HepG2 (cell line): ENCODE measurements around the gene SNX30. TPM values are rescaled to one million over a fixed set of nuclear protein-coding genes. Genes with fewer than 3 reads are reported as not detected.

Experiments used
- ATAC-seq: fragments of 200-7000 bp; cut with Tn5 transposase; 3 replicates; pipeline ENCODE4 v1.9.1; 2020; ENCODE audit warnings: mild to moderate bottlenecking, moderate library complexity
- BruUV-seq: library from RNA; stranded (reverse); fragments of 400-500 nt; replicated peaks from 2 replicates; lab custom pipeline; 2021; lab: Mats Ljungman, UMichigan
- CTCF ChIA-PET: fragments of 300-600 bp; formaldehyde crosslinking; extraction: SDS; loops from one replicate; lab custom pipeline; 2021; ENCODE audit warnings: low total read pairs, inconsistent platforms, low intra/inter-chr PET ratio; lab: Yijun Ruan, JAX
- POLR2A ChIA-PET: fragments of 350-600 bp; sonication (Branson Sonifier 250); formaldehyde crosslinking; loops from one replicate; lab custom pipeline; 2020; ENCODE audit warnings: antibody characterized with exemption, inconsistent platforms; lab: Yijun Ruan, JAX
- DNase-seq: peaks from one replicate; pipeline ENCODE4 v3.0.0-alpha.2; 2015; ENCODE audit warnings: low spot score
- FAIRE-seq: peaks from 3 replicates; lab custom pipeline; 2011; peaks lifted over from hg19 to GRCh38; lab: Jason Lieb, UNC
- H2AFZ ChIP-seq: one replicate; pipeline ENCODE4 v1.6.1; 2011; ENCODE audit warnings: low read length, inconsistent platforms
- H3K27ac ChIP-seq: fragments of 300-600 bp; 3 replicates; pipeline ENCODE4 v1.8.0; 2011; ENCODE audit warnings: mixed run types, mild to moderate bottlenecking, mixed read lengths, low read length, inconsistent platforms; ENCODE audit not compliant: insufficient read depth; ENCODE audit errors: extremely low read length
- H3K27me3 ChIP-seq, 2 experiments: fragments of 200-600 bp in 1 of 2; 2 replicates in 1 of 2; 3 replicates in 1 of 2; pipeline versions ENCODE4 v1.6.0 to v1.8.0; 2011; ENCODE audit warnings: low read length in 2 of 2, mild to moderate bottlenecking in 2 of 2, moderate library complexity in 2 of 2, inconsistent platforms in 1 of 2; ENCODE audit not compliant: insufficient read depth in 2 of 2, control insufficient read depth in 1 of 2
- H3K36me3 ChIP-seq, 2 experiments: fragments of 200-600 bp in 1 of 2; replicated peaks in 1 of 2; 2 replicates in 1 of 2; 3 replicates in 1 of 2; pipeline versions ENCODE4 v1.5.1 to v1.8.0; 2011; ENCODE audit warnings: low read length in 2 of 2, inconsistent platforms in 1 of 2; ENCODE audit not compliant: insufficient read depth in 2 of 2, control insufficient read depth in 1 of 2
- H3K4me1 ChIP-seq: 2 replicates; pipeline ENCODE4 v1.5.1; 2012; ENCODE audit warnings: low read length, inconsistent platforms; ENCODE audit not compliant: insufficient read depth
- H3K4me2 ChIP-seq: 2 replicates; pipeline ENCODE4 v1.6.0; 2011; ENCODE audit warnings: low read depth, low read length, inconsistent platforms
- H3K4me3 ChIP-seq, 3 experiments: fragments of 200-600 bp in 1 of 3; sonication (generic), shearing (Covaris generic) in 1 of 3; replicated peaks in 1 of 3; 2 replicates each; pipeline ENCODE4 v1.5.1; 2011 to 2016; ENCODE audit warnings: low read length in 3 of 3, inconsistent platforms in 2 of 3, low read depth in 2 of 3, mild to moderate bottlenecking in 2 of 3, control low read depth in 1 of 3, mixed read lengths in 1 of 3; ENCODE audit not compliant: insufficient read depth in 1 of 3
- H3K79me2 ChIP-seq: one replicate; pipeline ENCODE4 v1.6.1; 2011; ENCODE audit warnings: low read length, inconsistent platforms; ENCODE audit not compliant: insufficient read depth
- H3K9ac ChIP-seq: 2 replicates; pipeline ENCODE4 v1.6.0; 2011; ENCODE audit warnings: mild to moderate bottlenecking, low read depth, low read length, inconsistent platforms; ENCODE audit not compliant: insufficient read depth
- H3K9me3 ChIP-seq: 2 replicates; pipeline ENCODE4 v1.5.1; 2012; ENCODE audit warnings: mild to moderate bottlenecking, low read length
- H4K20me1 ChIP-seq: 2 replicates; pipeline ENCODE4 v1.6.0; 2011; ENCODE audit warnings: inconsistent platforms, mild to moderate bottlenecking, low read length, moderate library complexity; ENCODE audit not compliant: insufficient read depth
- BATF2 ChIP-seq: sonication (generic); formaldehyde crosslinking; IDR thresholded peaks from 2 replicates; pipeline ENCODE4 v1.8.0; 2022; ENCODE audit warnings: mild to moderate bottlenecking, missing genetic modification reagents, moderate library complexity
- CEBPG ChIP-seq: IDR thresholded peaks from 2 replicates; pipeline ENCODE4 v1.6.1; 2016
- CENPX ChIP-seq: sonication (generic); formaldehyde crosslinking; IDR thresholded peaks from 2 replicates; pipeline ENCODE4 v1.9.0; 2021; ENCODE audit warnings: mild to moderate bottlenecking, missing genetic modification reagents, moderate library complexity
- GLMP ChIP-seq: sonication (generic); formaldehyde crosslinking; IDR thresholded peaks from 2 replicates; pipeline ENCODE4 v1.9.0; 2021; ENCODE audit warnings: missing genetic modification reagents, mild to moderate bottlenecking, borderline replicate concordance
- GMEB1 ChIP-seq: sonication (generic); formaldehyde crosslinking; IDR thresholded peaks from 2 replicates; pipeline ENCODE4 v1.5.1; 2020; ENCODE audit warnings: missing genetic modification reagents, mild to moderate bottlenecking, borderline replicate concordance
- HDAC2 ChIP-seq: sonication (generic); formaldehyde crosslinking; IDR thresholded peaks from 2 replicates; pipeline ENCODE4 v1.4.0; 2020; ENCODE audit warnings: missing genetic modification reagents
- KLF13 ChIP-seq: sonication (generic); formaldehyde crosslinking; IDR thresholded peaks from 2 replicates; pipeline ENCODE4 v1.4.0; 2020; ENCODE audit warnings: mild to moderate bottlenecking, missing genetic modification reagents
- MTF2 ChIP-seq: sonication (generic); formaldehyde crosslinking; IDR thresholded peaks from 2 replicates; pipeline ENCODE4 v1.5.0; 2020; ENCODE audit warnings: missing genetic modification reagents, borderline replicate concordance
- NR2F6 ChIP-seq, 2 experiments: IDR thresholded peaks; 2 replicates each; pipeline ENCODE4 v1.6.1; 2016; ENCODE audit warnings: antibody characterized with exemption in 1 of 2, mild to moderate bottlenecking in 1 of 2
- SOX5 ChIP-seq: IDR thresholded peaks from 2 replicates; pipeline ENCODE4 v1.6.1; 2016; ENCODE audit warnings: borderline replicate concordance
- TFAP4 ChIP-seq: sonication (generic); IDR thresholded peaks from 2 replicates; pipeline ENCODE4 v1.6.1; 2016; ENCODE audit warnings: low read depth, borderline replicate concordance
- TOE1 ChIP-seq: sonication (generic); formaldehyde crosslinking; IDR thresholded peaks from 2 replicates; pipeline ENCODE4 v1.4.0; 2020; ENCODE audit warnings: mild to moderate bottlenecking, missing genetic modification reagents
- ZNF225 ChIP-seq: sonication (generic); formaldehyde crosslinking; IDR thresholded peaks from 2 replicates; pipeline ENCODE4 v1.4.0; 2020; ENCODE audit warnings: mild to moderate bottlenecking, missing genetic modification reagents
- ZNF253 ChIP-seq: sonication (generic); formaldehyde crosslinking; IDR thresholded peaks from 2 replicates; pipeline ENCODE4 v1.8.0; 2022; ENCODE audit warnings: mild to moderate bottlenecking, missing genetic modification reagents, borderline replicate concordance
- ZNF382 ChIP-seq: sonication (generic); formaldehyde crosslinking; IDR thresholded peaks from 2 replicates; pipeline ENCODE4 v1.5.0; 2020; ENCODE audit warnings: missing genetic modification reagents, mild to moderate bottlenecking, borderline replicate concordance
- ZNF451 ChIP-seq: sonication (generic); formaldehyde crosslinking; IDR thresholded peaks from 2 replicates; pipeline ENCODE4 v1.5.0; 2020; ENCODE audit warnings: mild to moderate bottlenecking, missing genetic modification reagents
- ZNF549 ChIP-seq: sonication (generic); formaldehyde crosslinking; IDR thresholded peaks from 2 replicates; pipeline ENCODE4 v1.5.0; 2020; ENCODE audit warnings: missing genetic modification reagents
- ZNF605 ChIP-seq: sonication (generic); formaldehyde crosslinking; IDR thresholded peaks from 2 replicates; pipeline ENCODE4 v1.8.0; 2022; ENCODE audit warnings: mild to moderate bottlenecking, missing genetic modification reagents
- whole genome bisulfite sequencing: methylation state at CpG from one replicate; pipeline ENCODE4 v1.1.6; 2017; ENCODE audit warnings: low lambda C conversion rate; 5-methylcytosine and 5-hydroxymethylcytosine counted together
- in situ Hi-C: cut with HindIII; loops from 2 replicates; pipeline ENCODE4 v1.10.0; 2017; ENCODE audit warnings: low pct_unique_long_range_greater_than_20kb; ENCODE audit not compliant: extremely low pct_ligation_motif_present
- intact Hi-C: fragments of 100-400 bp; cut with micrococcal nuclease; formaldehyde crosslinking; loops from one replicate; pipeline ENCODE4 v1.10.0; 2022; ENCODE audit not compliant: unreplicated experiment
- polyA plus RNA-seq, 8 experiments: library from polyadenylated mRNA; depleted of rRNA in 3 of 8; stranded (reverse) in 7 of 8; unstranded in 1 of 8; fragments of >200 nt; fragmentation: Illumina TruSeq in 4 of 8; extraction: Trizol in 4 of 8; gene quantifications; 2 replicates each; pipeline versions ENCODE4 v1.2.1 to v1.2.3, GENCODE V29; 2011 to 2016; ENCODE audit warnings: low read depth in 4 of 8, missing spikeins in 1 of 8, mixed read lengths in 1 of 8; ENCODE audit not compliant: insufficient read depth in 1 of 8
- total RNA-seq, 5 experiments: library from RNA; depleted of rRNA; stranded (reverse); fragments of >200 nt; fragmentation: Illumina TruSeq; extraction: Trizol; gene quantifications; 2 replicates each; pipeline ENCODE4 v1.2.3, GENCODE V29; 2016; ENCODE audit warnings: low read depth in 1 of 5

SNX30 gene
- total and polyA plus RNA-seq, 2 of the 13 experiments (the other 11 are each of a cell fraction or from before 2014, with no cell fraction given) = 4.4 to 12.4 TPM

- intact Hi-C loops = no loop called here
- CTCF ChIA-PET = no interaction called here
- no peak for FAIRE-seq
- TF ChIP-seq ZNF451 (CRISPR knock-in tag) (no peak), HDAC2 (CRISPR knock-in tag) (no peak), BATF2 (no peak), CEBPG (CRISPR knock-in tag) (no peak), NR2F6 (IDR thresholded peaks at IDR 0.05) (no peak), NR2F6 (CRISPR knock-in tag; IDR thresholded peaks at IDR 0.05) (no peak), MTF2 (CRISPR knock-in tag) (no peak), ZNF382 (CRISPR knock-in tag) (no peak), GLMP (CRISPR knock-in tag) (no peak), TFAP4 (no peak), GMEB1 (CRISPR knock-in tag) (no peak), SOX5 (CRISPR knock-in tag) (no peak), TOE1 (CRISPR knock-in tag) (no peak), ZNF605 (CRISPR knock-in tag) (no peak), ZNF225 (CRISPR knock-in tag) (no peak), CENPX (CRISPR knock-in tag) (no peak), KLF13 (no peak), ZNF549 (CRISPR knock-in tag) (no peak), ZNF253 (CRISPR knock-in tag) (no peak)
Observed at GRCh38 chr9:112839331-112839730, 88.8 kb downstream of the SNX30 start.

More at GRCh38 chr9:112839331-112839730, 88.8 kb downstream of the SNX30 start:
- no peak overlapping the region for H3K9ac ChIP-seq
- H3K27me3 ChIP-seq = no peaks in the 10 kb centered on the region
- no peak overlapping the region for H3K4me2 ChIP-seq
- no peaks in the 10 kb centered on the region for H3K79me2 ChIP-seq
- no peak for ATAC-seq
- no peaks in the 10 kb centered on the region for H3K9me3 ChIP-seq
- peaks cover 3 to 16% of the 10 kb centered on the region in 2 experiments; a peak in 4 of 5 replicates for H3K36me3 ChIP-seq
- no peaks in the 10 kb centered on the region for H4K20me1 ChIP-seq
- no peak overlapping the region for H3K27ac ChIP-seq
- peaks cover 34% of the 10 kb centered on the region for H3K4me1 ChIP-seq
- DNase-seq = no peak
- in situ Hi-C loops = no loop called here
- POLR2A ChIA-PET = no interaction called here
- no peak overlapping the region for H3K4me3 ChIP-seq
- no TSS peak for BruUV-seq
- 96% methylated on average over 8 of the region's 8 CpGs for WGBS
- no peak overlapping the region for H2AFZ ChIP-seq
